GM12878 (cell line): ENCODE results near the gene RWDD4. TPM values are rescaled to one million over a fixed set of nuclear protein-coding genes. Genes with fewer than 3 reads are reported as not detected.

Experiments used
- ATAC-seq: fragments of 200-7000 bp; cut with Tn5 transposase; 3 replicates; pipeline ENCODE4 v1.9.1; 2020; ENCODE audit warnings: mild to moderate bottlenecking, moderate library complexity
- BruUV-seq: library from RNA; stranded (reverse); fragments of 400-500 nt; replicated peaks from 2 replicates; lab custom pipeline; 2021; lab: Mats Ljungman, UMichigan
- CTCF ChIA-PET: fragments of 300-600 bp; sonication (Branson Sonifier 250); formaldehyde crosslinking; extraction: SDS; loops from one replicate; lab custom pipeline; 2021; ENCODE audit warnings: inconsistent platforms; lab: Yijun Ruan, JAX
- POLR2A ChIA-PET: fragments of 350-600 bp; formaldehyde crosslinking; extraction: SDS; loops from one replicate; lab custom pipeline; 2021; ENCODE audit warnings: inconsistent platforms; lab: Charles Lee
- RAD21 ChIA-PET: fragments of 300-600 bp; sonication (Branson Sonifier 250); formaldehyde crosslinking; loops from one replicate; lab custom pipeline; 2023; ENCODE audit warnings: antibody characterized with exemption; ENCODE audit not compliant: unreplicated experiment; lab: Charles Lee
- SMC1A ChIA-PET: fragments of 300-600 bp; sonication (Branson Sonifier 250); formaldehyde crosslinking; loops from one replicate; lab custom pipeline; 2023; ENCODE audit not compliant: unreplicated experiment, uncharacterized antibody; lab: Charles Lee
- DNase-seq: peaks from one replicate; pipeline ENCODE4 v3.0.0-alpha.2; 2011; ENCODE audit warnings: low read depth, low spot score
- FAIRE-seq: peaks from 3 replicates; lab custom pipeline; 2011; peaks lifted over from hg19 to GRCh38; lab: Jason Lieb, UNC
- H2AFZ ChIP-seq: 2 replicates; pipeline ENCODE4 v1.6.0; 2011; ENCODE audit warnings: low read depth, low read length, control low read depth; ENCODE audit not compliant: control insufficient read depth
- H3K27ac ChIP-seq: 2 replicates; pipeline ENCODE4 v1.5.1; 2011; ENCODE audit warnings: control low read depth; ENCODE audit not compliant: control insufficient read depth, insufficient read depth
- H3K27me3 ChIP-seq, 2 experiments: replicated peaks in 1 of 2; 2 replicates each; pipeline versions ENCODE4 v1.6.0 to v1.6.1; 2011; ENCODE audit warnings: low read length in 1 of 2; ENCODE audit not compliant: control insufficient read depth in 2 of 2, insufficient read depth in 2 of 2
- H3K36me3 ChIP-seq, 2 experiments: 2 replicates each; pipeline ENCODE4 v1.5.1; 2011; ENCODE audit warnings: low read length in 1 of 2; ENCODE audit not compliant: control insufficient read depth in 2 of 2, insufficient read depth in 2 of 2
- H3K4me1 ChIP-seq: 2 replicates; pipeline ENCODE4 v1.6.1; 2011; ENCODE audit warnings: mild to moderate bottlenecking, low read length, moderate library complexity, mixed read lengths; ENCODE audit not compliant: control insufficient read depth, insufficient read depth
- H3K4me2 ChIP-seq: 2 replicates; pipeline ENCODE4 v1.6.0; 2011; ENCODE audit warnings: control low read depth; ENCODE audit not compliant: control insufficient read depth, insufficient read depth
- H3K4me3 ChIP-seq: fragments of 200-600 bp; sonication (generic); 2 replicates; pipeline ENCODE4 v1.5.1; 2016
- H3K79me2 ChIP-seq: 2 replicates; pipeline ENCODE4 v1.6.0; 2011; ENCODE audit warnings: low read length; ENCODE audit not compliant: control insufficient read depth, insufficient read depth
- H3K9ac ChIP-seq: 2 replicates; pipeline ENCODE4 v1.8.0; 2011; ENCODE audit warnings: low read length, control low read depth, mixed read lengths; ENCODE audit not compliant: control insufficient read depth, insufficient read depth
- H3K9me3 ChIP-seq: replicated peaks from 3 replicates; pipeline ENCODE4 v1.5.1; 2011; ENCODE audit warnings: mild to moderate bottlenecking, low read length; ENCODE audit not compliant: control insufficient read depth, insufficient read depth
- H4K20me1 ChIP-seq: 2 replicates; pipeline ENCODE4 v1.6.0; 2011; ENCODE audit not compliant: control insufficient read depth, insufficient read depth
- BACH1 ChIP-seq: fragments of 450-650 bp; IDR thresholded peaks from 2 replicates; pipeline ENCODE4 v1.6.1; 2017; ENCODE audit warnings: mild to moderate bottlenecking, borderline replicate concordance
- CHD4 ChIP-seq: fragments of 200-600 bp; sonication (generic); IDR thresholded peaks from 2 replicates; pipeline ENCODE4 v1.6.1; 2016; ENCODE audit warnings: mild to moderate bottlenecking
- GABPA ChIP-seq: IDR thresholded peaks from 2 replicates; pipeline ENCODE4 v1.6.1; 2014; ENCODE audit warnings: antibody characterized with exemption, low read depth, mild to moderate bottlenecking, inconsistent platforms
- HSF1 ChIP-seq: fragments of 150-350 bp; IDR thresholded peaks from 2 replicates; pipeline ENCODE4 v1.6.1; 2014; ENCODE audit warnings: mild to moderate bottlenecking, low read depth, low read length
- IRF4 ChIP-seq: IDR thresholded peaks from 2 replicates; pipeline ENCODE4 v1.6.1; 2011; ENCODE audit warnings: low read depth, low read length
- MTA2 ChIP-seq: fragments of 450-650 bp; IDR thresholded peaks from 2 replicates; pipeline ENCODE4 v1.6.1; 2016; ENCODE audit warnings: low read depth, mild to moderate bottlenecking, moderate library complexity
- NR2C2 ChIP-seq: IDR thresholded peaks from 2 replicates; pipeline ENCODE4 v1.6.1; 2011; ENCODE audit warnings: borderline replicate concordance, low read depth; ENCODE audit not compliant: control insufficient read depth, insufficient read length
- PAX8 ChIP-seq: fragments of 450-650 bp; IDR thresholded peaks from 2 replicates; pipeline ENCODE4 v1.6.1; 2017; ENCODE audit warnings: mild to moderate bottlenecking, moderate library complexity
- RAD21 ChIP-seq: IDR thresholded peaks from 2 replicates; pipeline ENCODE4 v1.6.1; 2011; ENCODE audit warnings: mild to moderate bottlenecking, low read depth, low read length, moderate library complexity; ENCODE audit not compliant: insufficient read depth
- RBBP5 ChIP-seq: fragments of 200-600 bp; sonication (generic); conservative IDR thresholded peaks from 2 replicates; pipeline ENCODE4 v1.6.1; 2016
- WGBS: methylation state at CpG from one replicate; pipeline ENCODE4 v1.1.6; 2016; ENCODE audit warnings: low lambda C conversion rate; ENCODE audit not compliant: insufficient replicate concordance, insufficient coverage; ENCODE audit errors: missing lambda C conversion rate; 5-methylcytosine and 5-hydroxymethylcytosine counted together
- in situ Hi-C: fragments of 300-500 bp; cut with MboI; formaldehyde crosslinking; loops from 9 replicates; pipeline ENCODE4 v1.14.3; 2018; ENCODE audit warnings: mixed read lengths
- intact Hi-C: fragments of 100-400 bp; cut with micrococcal nuclease; formaldehyde crosslinking; loops from one replicate; pipeline ENCODE4 v1.14.2; 2022; ENCODE audit not compliant: unreplicated experiment
- polyA plus RNA-seq, 11 experiments: library from polyadenylated mRNA; depleted of rRNA in 4 of 11; unstranded in 6 of 11; stranded (reverse) in 5 of 11; fragments of >200 nt; fragmentation: Nextera tagmentation in 4 of 11; fragmentation: Illumina TruSeq in 1 of 11; extraction: Ambion mirVana in 4 of 11; extraction: Trizol in 1 of 11; gene quantifications; 1 replicate in 1 of 11; 2 replicates in 10 of 11; pipeline versions ENCODE4 v1.2.1 to v1.2.3, GENCODE V29; 2011 to 2016; ENCODE audit warnings: inconsistent platforms in 2 of 11, missing spikeins in 2 of 11, low read depth in 1 of 11
- total RNA-seq, 4 experiments: library from RNA; depleted of rRNA in 3 of 4; stranded (reverse); fragments of >200 nt in 3 of 4; fragmentation: Illumina TruSeq in 1 of 4; extraction: Trizol in 1 of 4; gene quantifications; 2 replicates each; pipeline versions ENCODE4 v1.2.1 to v1.2.3, GENCODE V29; 2013 to 2021
- TF ChIP-seq, protein P1 (sequence below): fragments of 450-650 bp; formaldehyde crosslinking; IDR thresholded peaks from 2 replicates; pipeline ENCODE4 v1.4.0; 2022; ENCODE audit warnings: mild to moderate bottlenecking, moderate library complexity
- TF ChIP-seq, protein P2 (sequence below): fragments of 450-650 bp; IDR thresholded peaks from 2 replicates; pipeline ENCODE4 v1.6.1; 2017; ENCODE audit warnings: borderline replicate concordance
- TF ChIP-seq, protein P3 (sequence below): fragments of 150-350 bp; IDR thresholded peaks from 2 replicates; pipeline ENCODE4 v1.6.1; 2016; ENCODE audit warnings: low read depth, low read length

RWDD4 gene
- total and polyA plus RNA-seq, 10 of the 15 experiments (the other 5 are each of a cell fraction or from before 2014, with no cell fraction given): 11.2 to 37.8 (median 19.9) TPM

GRCh38 chr4:183688216-183688615, 29.2 kb upstream of the RWDD4 start:
- ATAC-seq (no peak), FAIRE-seq (no peak), DNase-seq (no peak)
- ChIA-PET RAD21 (no interaction called here), POLR2A (no interaction called here), CTCF (no interaction called here), SMC1A (no interaction called here)
- Histone ChIP-seq H3K4me2 (no peak overlapping the region), H3K27me3 (no peaks in the 10 kb centered on the region), H3K4me3 (no peak overlapping the region), H3K4me1 (no peaks in the 10 kb centered on the region), H3K36me3 (peaks cover 0 to 19% of the 10 kb centered on the region in 2 experiments), H3K27ac (no peak overlapping the region), H3K79me2 (no peaks in the 10 kb centered on the region), H3K9ac (no peak overlapping the region), H2AFZ (no peak overlapping the region), H3K9me3 (no peaks in the 10 kb centered on the region), H4K20me1 (no peaks in the 10 kb centered on the region)
- BruUV-seq: no TSS peak
- TF ChIP-seq RBBP5: no peak
- no peak for TF ChIP-seq IRF4
- TF ChIP-seq, protein P1, sequence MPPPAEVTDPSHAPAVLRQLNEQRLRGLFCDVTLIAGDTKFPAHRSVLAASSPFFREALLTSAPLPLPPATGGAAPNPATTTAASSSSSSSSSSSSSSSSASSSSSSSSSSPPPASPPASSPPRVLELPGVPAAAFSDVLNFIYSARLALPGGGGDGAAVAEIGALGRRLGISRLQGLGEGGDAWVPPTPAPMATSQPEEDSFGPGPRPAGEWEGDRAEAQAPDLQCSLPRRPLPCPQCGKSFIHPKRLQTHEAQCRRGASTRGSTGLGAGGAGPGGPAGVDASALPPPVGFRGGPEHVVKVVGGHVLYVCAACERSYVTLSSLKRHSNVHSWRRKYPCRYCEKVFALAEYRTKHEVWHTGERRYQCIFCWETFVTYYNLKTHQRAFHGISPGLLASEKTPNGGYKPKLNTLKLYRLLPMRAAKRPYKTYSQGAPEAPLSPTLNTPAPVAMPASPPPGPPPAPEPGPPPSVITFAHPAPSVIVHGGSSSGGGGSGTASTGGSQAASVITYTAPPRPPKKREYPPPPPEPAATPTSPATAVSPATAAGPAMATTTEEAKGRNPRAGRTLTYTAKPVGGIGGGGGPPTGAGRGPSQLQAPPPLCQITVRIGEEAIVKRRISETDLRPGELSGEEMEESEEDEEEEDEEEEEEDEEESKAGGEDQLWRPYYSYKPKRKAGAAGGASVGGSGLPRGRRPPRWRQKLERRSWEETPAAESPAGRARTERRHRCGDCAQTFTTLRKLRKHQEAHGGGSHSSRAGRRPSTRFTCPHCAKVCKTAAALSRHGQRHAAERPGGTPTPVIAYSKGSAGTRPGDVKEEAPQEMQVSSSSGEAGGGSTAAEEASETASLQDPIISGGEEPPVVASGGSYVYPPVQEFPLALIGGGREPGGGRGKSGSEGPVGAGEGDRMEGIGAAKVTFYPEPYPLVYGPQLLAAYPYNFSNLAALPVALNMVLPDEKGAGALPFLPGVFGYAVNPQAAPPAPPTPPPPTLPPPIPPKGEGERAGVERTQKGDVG (CRISPR knock-in tag): no peak
- TF ChIP-seq MTA2: no peak
- TF ChIP-seq, protein P2, sequence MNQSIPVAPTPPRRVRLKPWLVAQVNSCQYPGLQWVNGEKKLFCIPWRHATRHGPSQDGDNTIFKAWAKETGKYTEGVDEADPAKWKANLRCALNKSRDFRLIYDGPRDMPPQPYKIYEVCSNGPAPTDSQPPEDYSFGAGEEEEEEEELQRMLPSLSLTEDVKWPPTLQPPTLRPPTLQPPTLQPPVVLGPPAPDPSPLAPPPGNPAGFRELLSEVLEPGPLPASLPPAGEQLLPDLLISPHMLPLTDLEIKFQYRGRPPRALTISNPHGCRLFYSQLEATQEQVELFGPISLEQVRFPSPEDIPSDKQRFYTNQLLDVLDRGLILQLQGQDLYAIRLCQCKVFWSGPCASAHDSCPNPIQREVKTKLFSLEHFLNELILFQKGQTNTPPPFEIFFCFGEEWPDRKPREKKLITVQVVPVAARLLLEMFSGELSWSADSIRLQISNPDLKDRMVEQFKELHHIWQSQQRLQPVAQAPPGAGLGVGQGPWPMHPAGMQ: no peak
- no peak for TF ChIP-seq GABPA
- no peak for TF ChIP-seq HSF1
- TF ChIP-seq CHD4: no peak
- no peak for TF ChIP-seq PAX8
- TF ChIP-seq, protein P3, sequence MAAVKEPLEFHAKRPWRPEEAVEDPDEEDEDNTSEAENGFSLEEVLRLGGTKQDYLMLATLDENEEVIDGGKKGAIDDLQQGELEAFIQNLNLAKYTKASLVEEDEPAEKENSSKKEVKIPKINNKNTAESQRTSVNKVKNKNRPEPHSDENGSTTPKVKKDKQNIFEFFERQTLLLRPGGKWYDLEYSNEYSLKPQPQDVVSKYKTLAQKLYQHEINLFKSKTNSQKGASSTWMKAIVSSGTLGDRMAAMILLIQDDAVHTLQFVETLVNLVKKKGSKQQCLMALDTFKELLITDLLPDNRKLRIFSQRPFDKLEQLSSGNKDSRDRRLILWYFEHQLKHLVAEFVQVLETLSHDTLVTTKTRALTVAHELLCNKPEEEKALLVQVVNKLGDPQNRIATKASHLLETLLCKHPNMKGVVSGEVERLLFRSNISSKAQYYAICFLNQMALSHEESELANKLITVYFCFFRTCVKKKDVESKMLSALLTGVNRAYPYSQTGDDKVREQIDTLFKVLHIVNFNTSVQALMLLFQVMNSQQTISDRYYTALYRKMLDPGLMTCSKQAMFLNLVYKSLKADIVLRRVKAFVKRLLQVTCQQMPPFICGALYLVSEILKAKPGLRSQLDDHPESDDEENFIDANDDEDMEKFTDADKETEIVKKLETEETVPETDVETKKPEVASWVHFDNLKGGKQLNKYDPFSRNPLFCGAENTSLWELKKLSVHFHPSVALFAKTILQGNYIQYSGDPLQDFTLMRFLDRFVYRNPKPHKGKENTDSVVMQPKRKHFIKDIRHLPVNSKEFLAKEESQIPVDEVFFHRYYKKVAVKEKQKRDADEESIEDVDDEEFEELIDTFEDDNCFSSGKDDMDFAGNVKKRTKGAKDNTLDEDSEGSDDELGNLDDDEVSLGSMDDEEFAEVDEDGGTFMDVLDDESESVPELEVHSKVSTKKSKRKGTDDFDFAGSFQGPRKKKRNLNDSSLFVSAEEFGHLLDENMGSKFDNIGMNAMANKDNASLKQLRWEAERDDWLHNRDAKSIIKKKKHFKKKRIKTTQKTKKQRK: no peak
- TF ChIP-seq NR2C2: no peak
- TF ChIP-seq BACH1: no peak
- no peak for TF ChIP-seq RAD21
- 72% methylated on average over 6 of the region's 6 CpGs for WGBS
- intact Hi-C loops (no loop called here), in situ Hi-C loops (no loop called here)
